Measurements from ENCODE around the gene QRFPR.
"Not testable (repeated sequence)": the region's sequence is repeated elsewhere in the genome, so short reads cannot be mapped to it uniquely, and the experiment has no call there.

Gene QRFPR

DNA sequence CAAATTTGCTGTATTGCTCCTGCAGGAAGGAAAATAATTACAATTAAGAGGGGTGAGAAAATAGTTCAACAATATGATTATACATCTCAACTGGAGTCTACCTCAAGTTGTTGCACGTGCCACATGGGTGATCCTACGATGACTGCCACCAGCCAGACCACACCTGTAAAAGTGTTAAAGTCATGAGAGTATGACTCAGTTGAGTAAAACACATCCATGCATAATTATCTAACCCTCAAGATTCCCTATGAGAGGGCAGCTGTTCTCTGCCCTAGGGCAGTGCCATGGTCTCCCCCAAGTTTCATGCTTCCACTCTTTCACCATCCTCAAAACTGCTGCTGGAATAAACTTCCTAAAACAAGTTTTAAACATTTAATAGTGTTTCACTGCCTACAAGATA, 44.1 kb downstream of the QRFPR start:
- no peak overlapping the region for H3K9ac ChIP-seq (ENCODE audit: low read length)
- H3K27ac ChIP-seq (ENCODE audit: low read depth, low read length) = no peak overlapping the region
- H3K27me3 ChIP-seq (ENCODE audit: control insufficient read depth, insufficient read depth, low read length) = no peaks in the 10 kb centered on the region
- no peaks in the 10 kb centered on the region for H3K36me3 ChIP-seq (ENCODE audit: control insufficient read depth, insufficient read depth, low read length)
- no peak overlapping the region for H3K4me3 ChIP-seq (ENCODE audit: low read length)
- H3K4me1 ChIP-seq (ENCODE audit: control insufficient read depth, insufficient read depth, low read length) = no peaks in the 10 kb centered on the region

DNA sequence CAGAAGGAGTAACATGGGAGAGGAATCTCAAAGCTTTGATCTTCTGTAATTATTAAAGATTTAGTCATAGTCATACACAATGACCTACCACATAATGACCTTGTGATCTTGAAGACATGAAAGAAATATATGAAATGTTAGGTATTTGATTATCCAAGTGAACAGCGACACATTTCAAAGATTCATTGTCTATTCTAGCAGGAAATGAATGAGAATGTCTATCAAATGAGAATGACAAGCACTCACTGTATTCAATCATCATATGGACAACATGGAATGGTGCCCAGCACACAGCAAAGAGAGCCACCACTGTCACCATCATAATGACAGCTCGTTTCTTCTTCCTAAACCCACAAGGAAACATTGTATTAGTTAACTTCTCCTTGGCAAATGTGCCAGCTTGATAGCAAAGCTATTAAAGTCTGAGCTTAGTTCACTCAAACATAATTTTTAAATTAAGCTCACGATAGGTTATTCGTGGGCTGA, 50.6 kb downstream of the QRFPR start:
- no peaks in the 10 kb centered on the region for H3K27me3 ChIP-seq (ENCODE audit: control insufficient read depth, insufficient read depth, low read length)

DNA sequence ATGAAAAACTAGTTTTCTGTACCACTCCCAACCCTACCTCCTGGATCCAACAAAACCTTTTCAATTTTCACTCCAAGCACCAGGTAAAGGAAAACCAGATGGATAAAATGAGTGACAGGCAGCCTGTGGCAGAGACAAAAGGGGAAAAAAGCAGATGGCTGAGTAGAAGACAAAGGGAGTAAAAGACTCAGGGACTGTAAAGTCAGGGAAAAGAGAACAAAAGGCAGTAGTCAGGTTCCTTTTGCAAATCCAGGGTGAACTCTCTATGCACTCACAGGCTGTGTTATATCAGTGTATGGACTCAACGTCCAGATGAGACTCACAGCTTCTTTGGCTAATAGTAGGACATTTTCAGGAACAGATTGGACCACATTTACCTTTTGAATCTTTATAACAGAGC, 54.2 kb downstream of the QRFPR start:
- no peak overlapping the region for H3K4me3 ChIP-seq (ENCODE audit: low read length)
- no peaks in the 10 kb centered on the region for H3K36me3 ChIP-seq (ENCODE audit: control insufficient read depth, insufficient read depth, low read length)
- H3K9ac ChIP-seq (ENCODE audit: low read length) = no peak overlapping the region
- H3K4me1 ChIP-seq (ENCODE audit: control insufficient read depth, insufficient read depth, low read length) = no peaks in the 10 kb centered on the region
- no peaks in the 10 kb centered on the region for H3K27me3 ChIP-seq (ENCODE audit: control insufficient read depth, insufficient read depth, low read length)
- no peak overlapping the region for H3K27ac ChIP-seq (ENCODE audit: low read depth, low read length)

More for the DNA sequence above, 50.6 kb downstream of the QRFPR start:
- no peaks in the 10 kb centered on the region for H3K36me3 ChIP-seq (ENCODE audit: control insufficient read depth, insufficient read depth, low read length)
- H3K4me3 ChIP-seq (ENCODE audit: low read length) = no peak overlapping the region
- no peak overlapping the region for H3K9ac ChIP-seq (ENCODE audit: low read length)
- no peak overlapping the region for H3K27ac ChIP-seq (ENCODE audit: low read depth, low read length)
- H3K4me1 ChIP-seq (ENCODE audit: control insufficient read depth, insufficient read depth, low read length) = no peaks in the 10 kb centered on the region

- Histone ChIP-seq H3K4me3 (ENCODE audit: low read length) (no peak overlapping the region), H3K36me3 (ENCODE audit: control insufficient read depth, insufficient read depth, low read length) (no peaks in the 10 kb centered on the region), H3K9ac (ENCODE audit: low read length) (no peak overlapping the region), H3K27ac (ENCODE audit: low read depth, low read length) (no peak overlapping the region), H3K27me3 (ENCODE audit: control insufficient read depth, insufficient read depth, low read length) (no peaks in the 10 kb centered on the region), H3K4me1 (ENCODE audit: control insufficient read depth, insufficient read depth, low read length) (no peaks in the 10 kb centered on the region)
Measured at GRCh38 chr4:121324331-121324730, 56.5 kb downstream of the QRFPR start.

DNA sequence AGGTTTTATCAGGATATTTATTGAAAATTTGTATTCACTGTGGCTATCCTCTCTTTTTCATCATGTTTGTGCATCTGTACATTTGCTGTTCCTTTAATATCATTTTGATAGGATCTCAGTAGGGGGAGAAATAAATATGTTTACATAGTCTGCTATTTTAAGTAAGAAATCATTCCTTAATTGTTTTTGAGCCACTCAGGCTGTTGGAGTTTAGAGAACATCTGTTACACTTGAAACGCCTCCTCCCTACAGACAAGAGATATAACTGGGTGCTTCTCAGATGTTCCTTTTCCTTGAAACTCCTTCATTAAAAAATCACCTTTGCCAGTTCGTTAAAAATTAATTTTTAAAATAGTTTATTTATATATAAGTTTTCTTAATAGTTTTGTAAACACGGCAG, 59.4 kb downstream of the QRFPR start:
- H3K36me3 ChIP-seq (ENCODE audit: control insufficient read depth, insufficient read depth, low read length) = no peaks in the 10 kb centered on the region
- H3K27me3 ChIP-seq (ENCODE audit: control insufficient read depth, insufficient read depth, low read length) = no peaks in the 10 kb centered on the region
- H3K4me1 ChIP-seq (ENCODE audit: control insufficient read depth, insufficient read depth, low read length) = no peaks in the 10 kb centered on the region
- no peak overlapping the region for H3K9ac ChIP-seq (ENCODE audit: low read length)
- no peak overlapping the region for H3K4me3 ChIP-seq (ENCODE audit: low read length)
- H3K27ac ChIP-seq (ENCODE audit: low read depth, low read length) = no peak overlapping the region

DNA sequence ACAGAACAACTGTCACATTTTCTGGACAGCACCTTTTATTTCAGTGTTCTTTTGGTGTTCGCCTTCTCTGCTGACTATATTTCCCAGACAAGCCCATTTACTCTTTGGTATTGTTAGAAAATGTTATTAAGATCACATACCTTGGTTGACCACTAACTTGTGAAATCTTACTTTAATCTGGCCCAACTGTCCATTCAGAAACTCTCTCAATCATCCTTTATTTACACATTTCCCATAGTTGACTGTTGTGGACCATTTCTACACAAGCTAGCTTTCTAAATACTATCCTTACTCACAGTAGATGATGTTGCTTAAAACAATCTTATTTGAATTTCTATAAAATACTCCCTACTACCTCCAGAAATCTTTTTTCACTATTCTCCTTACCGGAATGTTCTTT, 64.7 kb downstream of the QRFPR start:
- Histone ChIP-seq H3K27ac (ENCODE audit: low read depth, low read length) (no peak overlapping the region), H3K36me3 (ENCODE audit: control insufficient read depth, insufficient read depth, low read length) (no peaks in the 10 kb centered on the region), H3K4me1 (ENCODE audit: control insufficient read depth, insufficient read depth, low read length) (no peaks in the 10 kb centered on the region), H3K27me3 (ENCODE audit: control insufficient read depth, insufficient read depth, low read length) (no peaks in the 10 kb centered on the region), H3K4me3 (ENCODE audit: low read length) (no peak overlapping the region), H3K9ac (ENCODE audit: low read length) (no peak overlapping the region)

DNA sequence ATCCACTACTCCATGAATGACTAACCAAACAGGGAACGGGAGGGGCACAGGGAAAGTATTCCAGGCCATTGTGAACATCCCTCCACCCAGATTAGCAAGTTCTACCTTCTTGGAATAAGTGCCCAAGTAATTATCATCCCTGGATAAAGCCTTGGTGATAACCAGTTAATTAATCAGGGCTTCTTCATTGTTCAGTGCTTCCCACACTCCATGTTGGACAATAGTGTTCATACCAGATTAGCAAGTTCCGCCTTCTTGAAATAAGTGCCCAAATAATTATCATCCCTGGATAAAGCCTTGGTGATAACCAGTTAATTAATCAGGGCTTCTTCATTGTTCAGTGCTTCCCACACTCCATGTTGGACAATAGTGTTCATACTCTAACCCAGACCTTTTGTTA, 67.4 kb downstream of the QRFPR start:
- not testable (repeated sequence) for H3K27me3 ChIP-seq (ENCODE audit: control insufficient read depth, insufficient read depth, low read length); H3K36me3 ChIP-seq (ENCODE audit: control insufficient read depth, insufficient read depth, low read length); H3K4me1 ChIP-seq (ENCODE audit: control insufficient read depth, insufficient read depth, low read length); H3K27ac ChIP-seq (ENCODE audit: low read depth, low read length); H3K4me3 ChIP-seq (ENCODE audit: low read length); H3K9ac ChIP-seq (ENCODE audit: low read length)

GRCh38 chr4:121308828-121309227, 72.0 kb downstream of the QRFPR start:
- no peaks in the 10 kb centered on the region for H3K27me3 ChIP-seq (ENCODE audit: control insufficient read depth, insufficient read depth, low read length)
- H3K9ac ChIP-seq (ENCODE audit: low read length) = no peak overlapping the region
- no peak overlapping the region for H3K27ac ChIP-seq (ENCODE audit: low read depth, low read length)
- H3K4me3 ChIP-seq (ENCODE audit: low read length) = no peak overlapping the region
- no peaks in the 10 kb centered on the region for H3K4me1 ChIP-seq (ENCODE audit: control insufficient read depth, insufficient read depth, low read length)
- no peaks in the 10 kb centered on the region for H3K36me3 ChIP-seq (ENCODE audit: control insufficient read depth, insufficient read depth, low read length)

DNA sequence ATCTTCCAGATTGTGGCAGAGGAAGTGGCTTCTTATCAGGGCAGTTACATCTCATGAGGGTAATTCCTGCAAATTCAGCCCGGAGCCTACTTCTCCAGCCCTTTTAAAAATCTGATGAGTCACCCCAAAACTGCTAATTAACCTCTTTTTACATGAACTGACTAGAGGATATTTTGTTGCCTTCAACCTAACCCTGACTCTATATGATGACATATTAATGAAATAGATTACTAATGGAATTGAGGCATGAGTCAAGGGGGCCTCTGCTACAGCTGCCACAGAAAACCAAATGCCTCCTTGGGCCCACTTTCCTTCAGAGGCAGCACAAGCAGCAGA, 72.5 kb downstream of the QRFPR start:
- Histone ChIP-seq H3K9ac (ENCODE audit: low read length) (no peak overlapping the region), H3K36me3 (ENCODE audit: control insufficient read depth, insufficient read depth, low read length) (no peaks in the 10 kb centered on the region), H3K4me1 (ENCODE audit: control insufficient read depth, insufficient read depth, low read length) (no peaks in the 10 kb centered on the region), H3K27me3 (ENCODE audit: control insufficient read depth, insufficient read depth, low read length) (no peaks in the 10 kb centered on the region), H3K4me3 (ENCODE audit: low read length) (no peak overlapping the region), H3K27ac (ENCODE audit: low read depth, low read length) (no peak overlapping the region)

DNA sequence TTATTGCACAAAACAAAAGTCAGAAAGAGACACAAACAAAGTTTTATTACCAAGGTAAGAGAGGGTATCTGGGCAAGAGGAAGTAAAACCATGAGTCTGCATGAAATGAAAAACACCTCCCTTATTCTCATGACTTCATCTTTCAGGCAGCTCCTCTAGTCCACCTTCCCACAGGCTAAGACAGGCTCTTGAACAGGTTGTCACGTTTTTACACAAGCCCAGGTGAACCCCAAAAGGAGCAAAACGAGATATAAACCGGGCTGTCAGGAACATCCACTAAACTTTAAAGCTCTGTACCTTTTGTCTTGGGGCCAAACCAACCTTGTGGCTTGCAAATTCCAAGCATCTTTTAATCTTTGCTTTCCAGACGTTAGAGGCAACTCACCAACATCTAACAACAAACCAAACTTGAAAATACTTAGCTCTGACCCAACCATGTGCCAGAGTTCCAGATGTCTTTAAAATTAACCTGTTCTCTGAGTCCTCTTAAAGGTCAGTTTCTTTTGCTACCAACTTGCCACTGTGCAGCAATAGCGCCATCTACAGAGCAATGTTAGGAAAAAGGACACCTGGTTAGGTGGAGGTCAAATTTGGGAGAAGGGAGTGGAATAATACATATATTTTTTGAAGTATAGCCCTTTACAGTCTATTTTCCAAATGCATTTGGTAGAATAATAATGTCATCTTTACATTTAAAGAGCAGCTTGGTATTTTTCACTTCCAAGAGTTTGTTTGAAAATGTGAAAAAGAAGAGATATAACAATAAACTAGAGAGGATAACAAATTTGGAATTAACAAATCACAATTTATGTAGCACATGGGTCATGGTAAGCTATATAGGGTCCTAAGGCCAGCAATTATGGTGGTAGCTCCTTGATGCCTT, 73.1 kb downstream of the QRFPR start:
- no peak overlapping the region for H3K9ac ChIP-seq (ENCODE audit: low read length)

GRCh38 chr4:121306931-121307330, 73.9 kb downstream of the QRFPR start:
- Histone ChIP-seq H3K9ac (ENCODE audit: low read length) (no peak overlapping the region), H3K27ac (ENCODE audit: low read depth, low read length) (no peak overlapping the region), H3K4me3 (ENCODE audit: low read length) (no peak overlapping the region), H3K36me3 (ENCODE audit: control insufficient read depth, insufficient read depth, low read length) (no peaks in the 10 kb centered on the region), H3K4me1 (ENCODE audit: control insufficient read depth, insufficient read depth, low read length) (no peaks in the 10 kb centered on the region), H3K27me3 (ENCODE audit: control insufficient read depth, insufficient read depth, low read length) (no peaks in the 10 kb centered on the region)

More for the DNA sequence above, 73.1 kb downstream of the QRFPR start:
- Histone ChIP-seq H3K27ac (ENCODE audit: low read depth, low read length) (no peak overlapping the region), H3K4me1 (ENCODE audit: control insufficient read depth, insufficient read depth, low read length) (no peaks in the 10 kb centered on the region), H3K27me3 (ENCODE audit: control insufficient read depth, insufficient read depth, low read length) (no peaks in the 10 kb centered on the region), H3K36me3 (ENCODE audit: control insufficient read depth, insufficient read depth, low read length) (no peaks in the 10 kb centered on the region), H3K4me3 (ENCODE audit: low read length) (no peak overlapping the region)

- Histone ChIP-seq H3K9ac (ENCODE audit: low read length) (no peak overlapping the region), H3K27ac (ENCODE audit: low read depth, low read length) (no peak overlapping the region), H3K4me3 (ENCODE audit: low read length) (no peak overlapping the region), H3K36me3 (ENCODE audit: control insufficient read depth, insufficient read depth, low read length) (no peaks in the 10 kb centered on the region), H3K27me3 (ENCODE audit: control insufficient read depth, insufficient read depth, low read length) (no peaks in the 10 kb centered on the region), H3K4me1 (ENCODE audit: control insufficient read depth, insufficient read depth, low read length) (no peaks in the 10 kb centered on the region)
Measured at GRCh38 chr4:121304893-121305292, 75.9 kb downstream of the QRFPR start.

DNA sequence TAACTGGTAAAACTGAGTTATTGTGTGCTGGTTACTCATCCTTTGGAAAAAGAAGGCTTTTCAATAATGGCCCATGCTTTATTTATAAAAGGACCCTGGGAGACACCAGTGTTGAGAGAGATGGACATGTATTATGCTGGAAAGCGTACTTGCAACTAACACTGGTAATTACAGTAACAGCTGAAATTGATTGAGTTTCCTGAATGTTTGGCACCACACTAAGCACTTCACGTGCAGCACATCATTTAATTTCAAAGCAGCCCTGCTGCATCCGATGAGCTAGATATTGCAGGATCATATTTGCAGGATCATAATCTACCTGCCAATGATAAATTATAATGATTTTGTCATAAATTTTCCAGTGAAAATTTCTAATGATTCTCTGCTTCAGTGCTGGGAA, 81.5 kb downstream of the QRFPR start:
- H3K27me3 ChIP-seq (ENCODE audit: control insufficient read depth, insufficient read depth, low read length) = no peaks in the 10 kb centered on the region
- no peak overlapping the region for H3K27ac ChIP-seq (ENCODE audit: low read depth, low read length)

More for the DNA sequence above, 81.5 kb downstream of the QRFPR start:
- Histone ChIP-seq H3K9ac (ENCODE audit: low read length) (no peak overlapping the region), H3K4me3 (ENCODE audit: low read length) (no peak overlapping the region), H3K36me3 (ENCODE audit: control insufficient read depth, insufficient read depth, low read length) (no peaks in the 10 kb centered on the region), H3K4me1 (ENCODE audit: control insufficient read depth, insufficient read depth, low read length) (no peaks in the 10 kb centered on the region)

All from rectal smooth muscle tissue (tissue), 1 donor.